IPS-20b (cell line): ENCODE data around the gene TCERG1L.
A peak's percentile ranks its signal among the peaks of the same experiment; 100 is the strongest.

ENCODE experiments used
- H3K27ac ChIP-seq: one replicate; pipeline ENCODE4 v1.5.1; 2013; ENCODE audit warnings: low read length
- H3K27me3 ChIP-seq: 2 replicates; pipeline ENCODE4 v1.6.1; 2013; ENCODE audit warnings: mild to moderate bottlenecking, low read length, inconsistent platforms; ENCODE audit not compliant: insufficient read depth
- H3K36me3 ChIP-seq: 2 replicates; pipeline ENCODE4 v1.6.1; 2013; ENCODE audit warnings: low read depth, mild to moderate bottlenecking, inconsistent platforms, low read length, moderate library complexity; ENCODE audit not compliant: insufficient read depth
- H3K4me1 ChIP-seq: 2 replicates; pipeline ENCODE4 v1.6.1; 2013; ENCODE audit warnings: mild to moderate bottlenecking, control low read depth, inconsistent platforms, low read length, moderate library complexity; ENCODE audit not compliant: insufficient read depth
- H3K4me3 ChIP-seq: 2 replicates; pipeline ENCODE4 v1.5.1; 2013; ENCODE audit warnings: mild to moderate bottlenecking, low read length, inconsistent platforms
- H3K9ac ChIP-seq: 2 replicates; pipeline ENCODE4 v1.6.1; 2013; ENCODE audit warnings: low read depth, mild to moderate bottlenecking, inconsistent platforms, low read length, moderate library complexity
- H3K9me3 ChIP-seq: 2 replicates; pipeline ENCODE4 v1.6.1; 2013; ENCODE audit warnings: mild to moderate bottlenecking, low read depth, low read length, inconsistent platforms; ENCODE audit not compliant: insufficient read depth

Gene TCERG1L, protein sequence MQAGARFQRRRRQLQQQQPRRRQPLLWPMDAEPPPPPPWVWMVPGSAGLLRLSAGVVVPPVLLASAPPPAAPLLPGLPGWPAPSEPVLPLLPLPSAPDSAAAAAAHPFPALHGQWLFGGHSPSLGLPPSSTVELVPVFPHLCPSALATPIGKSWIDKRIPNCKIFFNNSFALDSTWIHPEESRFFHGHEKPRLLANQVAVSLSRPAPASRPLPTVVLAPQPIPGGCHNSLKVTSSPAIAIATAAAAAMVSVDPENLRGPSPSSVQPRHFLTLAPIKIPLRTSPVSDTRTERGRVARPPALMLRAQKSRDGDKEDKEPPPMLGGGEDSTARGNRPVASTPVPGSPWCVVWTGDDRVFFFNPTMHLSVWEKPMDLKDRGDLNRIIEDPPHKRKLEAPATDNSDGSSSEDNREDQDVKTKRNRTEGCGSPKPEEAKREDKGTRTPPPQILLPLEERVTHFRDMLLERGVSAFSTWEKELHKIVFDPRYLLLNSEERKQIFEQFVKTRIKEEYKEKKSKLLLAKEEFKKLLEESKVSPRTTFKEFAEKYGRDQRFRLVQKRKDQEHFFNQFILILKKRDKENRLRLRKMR

DNA sequence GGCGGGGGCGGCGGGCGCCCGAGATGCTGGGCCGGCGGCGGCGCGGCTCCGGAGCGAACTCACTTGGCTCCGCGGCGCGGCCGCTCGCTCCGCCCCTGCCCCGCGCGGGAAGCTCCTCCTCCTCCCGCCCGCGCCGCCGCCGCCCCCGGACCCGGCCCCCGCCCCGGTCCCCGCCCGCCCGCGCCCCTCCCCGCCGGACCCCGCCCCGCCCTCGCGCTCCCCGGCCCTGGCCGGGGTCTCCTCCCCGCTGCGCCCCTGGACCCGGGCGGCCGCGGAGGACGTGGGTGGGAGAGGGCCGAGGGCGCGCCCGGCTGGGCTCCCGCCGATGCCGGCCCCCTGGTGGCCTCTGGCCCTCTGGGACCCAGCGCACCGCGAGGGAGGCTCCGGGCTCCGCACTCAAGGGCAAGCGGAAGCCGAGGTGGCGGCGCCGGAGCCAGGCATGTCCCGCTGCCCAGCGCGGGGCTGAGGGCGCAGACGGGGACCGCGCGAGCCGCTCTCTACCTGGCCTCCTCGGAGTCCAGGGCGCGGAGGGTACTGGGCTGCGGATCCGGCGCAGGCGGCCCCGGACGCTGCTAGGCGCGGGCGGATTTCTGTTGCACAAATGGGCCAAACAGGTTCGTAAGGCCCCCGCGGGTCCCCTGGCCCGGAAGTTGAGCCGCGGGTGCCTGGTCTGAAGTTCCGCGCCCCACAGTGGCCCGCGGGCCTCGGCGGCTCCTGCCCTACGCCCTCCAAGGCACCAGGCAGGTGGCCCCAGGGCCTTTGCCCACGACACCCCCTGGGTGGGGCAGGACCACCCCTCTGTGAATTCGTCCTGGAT, at the start of gene TCERG1L:
TSS of gene TCERG1L (minus strand) at position 61 of the 817 bp plus-strand sequence. CDS start 86 bp downstream, outside the sequence.
- Histone ChIP-seq H3K9ac (peak within 1 kb of the TSS; percentile 37; the same call in 1 of the 2 replicates), H3K27ac (no peak within 1 kb of the TSS), H3K4me1 (peaks cover 6% of the 10 kb centered on the region; the same call in 1 of the 2 replicates), H3K36me3 (peaks cover 9% of the 10 kb centered on the region; the same call in 1 of the 2 replicates), H3K4me3 (peak within 1 kb of the TSS; percentile 72), H3K27me3 (peaks cover 27% of the 10 kb centered on the region), H3K9me3 (no peaks in the 10 kb centered on the region)

DNA sequence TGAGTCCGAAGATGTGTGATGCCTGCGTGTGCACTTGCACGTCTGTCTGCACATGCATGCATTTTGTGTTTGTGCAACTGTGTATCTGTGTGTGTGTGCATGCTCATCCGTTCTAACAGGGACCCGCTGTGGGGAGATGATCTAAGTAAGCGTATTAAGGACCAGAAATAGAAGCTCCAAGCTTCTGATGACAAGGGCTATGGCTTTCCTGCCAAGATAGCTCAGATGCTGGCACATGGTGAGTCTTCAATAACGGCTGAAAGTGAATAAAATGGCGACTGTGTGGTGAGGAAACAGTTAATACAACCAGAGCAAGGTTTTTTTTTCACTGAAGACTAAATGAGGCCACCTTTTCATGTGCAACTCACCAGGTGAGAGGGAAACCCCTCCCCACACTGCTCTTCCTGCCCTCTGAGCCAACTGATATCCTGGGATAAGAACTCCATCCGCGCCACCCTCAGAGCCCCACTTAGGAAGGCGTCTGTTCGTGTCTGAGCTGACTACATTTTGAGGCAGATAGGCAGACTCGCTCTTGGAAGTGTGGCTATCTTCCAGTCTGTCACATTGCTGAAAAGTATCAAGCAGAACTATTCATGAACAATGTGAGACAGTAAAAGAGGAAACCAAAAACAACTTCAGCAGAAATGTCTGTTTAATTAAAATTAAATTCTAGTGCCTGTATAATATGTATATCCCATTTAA, 47.4 kb upstream of the TCERG1L start:
- Histone ChIP-seq H3K36me3 (no peaks in the 10 kb centered on the region), H3K27me3 (no peaks in the 10 kb centered on the region), H3K4me3 (no peak overlapping the region), H3K27ac (no peak overlapping the region), H3K9me3 (no peaks in the 10 kb centered on the region), H3K4me1 (0 out of 2 replicates have a peak, but pooled peaks cover 2% of the 10 kb centered on the region), H3K9ac (no peak overlapping the region)

DNA sequence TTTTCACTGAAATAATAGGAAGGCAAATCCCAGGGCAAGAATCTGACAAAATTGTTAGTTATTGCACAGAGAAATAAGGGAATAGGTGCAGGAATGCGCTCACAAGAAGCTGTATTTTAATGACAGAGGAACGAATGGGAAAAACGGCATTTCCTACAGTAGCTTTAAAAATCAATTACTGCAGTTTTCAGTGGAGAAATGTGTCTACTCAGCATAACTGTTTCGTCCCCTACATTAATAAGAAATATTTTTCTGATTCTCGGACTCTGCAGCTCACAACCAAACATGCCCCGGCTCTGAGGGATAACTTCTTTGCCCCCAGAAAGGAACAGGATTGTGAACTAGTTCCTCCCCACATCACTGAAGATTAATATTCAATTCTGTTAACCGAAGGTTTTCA, 44.9 kb upstream of the TCERG1L start:
- Histone ChIP-seq H3K9me3 (no peaks in the 10 kb centered on the region), H3K36me3 (no peaks in the 10 kb centered on the region), H3K9ac (no peak overlapping the region), H3K4me1 (0 out of 2 replicates have a peak, but pooled peaks cover 2% of the 10 kb centered on the region), H3K4me3 (no peak overlapping the region), H3K27ac (no peak overlapping the region), H3K27me3 (no peaks in the 10 kb centered on the region)

DNA sequence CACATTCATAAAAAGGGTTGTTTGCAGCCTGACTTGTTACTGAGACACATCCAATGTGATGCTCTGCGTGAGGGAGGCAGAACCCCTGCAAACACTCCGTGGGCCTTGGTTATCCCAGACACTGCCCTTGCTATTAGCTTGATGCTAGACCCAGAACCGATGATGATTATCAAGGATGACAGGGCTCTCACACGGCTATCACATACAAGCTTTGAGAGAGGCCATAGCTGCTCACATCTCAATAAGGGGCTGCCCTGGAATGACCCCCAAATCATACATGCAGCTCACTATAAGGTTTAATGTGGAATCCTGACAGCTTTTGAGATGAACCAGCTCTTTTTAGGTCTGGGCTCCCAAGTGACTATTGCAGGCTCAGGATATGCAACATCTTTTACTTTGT, 44.4 kb upstream of the TCERG1L start:
- Histone ChIP-seq H3K36me3 (no peaks in the 10 kb centered on the region), H3K9ac (no peak overlapping the region), H3K27me3 (no peaks in the 10 kb centered on the region), H3K4me1 (peaks cover 2% of the 10 kb centered on the region; the same call in 1 of the 2 replicates), H3K27ac (no peak overlapping the region), H3K9me3 (no peaks in the 10 kb centered on the region), H3K4me3 (no peak overlapping the region)

DNA sequence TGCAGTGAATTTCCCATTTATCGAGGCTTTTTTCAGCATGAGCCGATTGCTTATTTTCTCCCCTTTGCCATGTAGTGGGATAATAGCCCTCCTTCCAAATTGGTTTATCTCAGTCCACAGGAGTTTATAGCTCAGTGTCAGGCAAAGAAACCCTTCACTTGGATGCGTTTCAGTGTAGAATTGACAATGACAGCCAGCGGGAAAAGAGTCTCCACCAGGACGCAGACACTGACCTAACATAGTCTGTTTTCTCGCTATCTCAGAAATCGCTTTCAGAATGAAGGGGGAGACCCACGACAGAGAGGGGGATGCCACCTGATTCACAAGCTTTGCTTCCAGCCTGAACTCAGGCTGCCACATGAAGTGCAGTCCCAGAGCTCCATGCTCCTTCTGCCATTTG, 43.5 kb upstream of the TCERG1L start:
- Histone ChIP-seq H3K9ac (no peak overlapping the region), H3K27me3 (no peaks in the 10 kb centered on the region), H3K9me3 (no peaks in the 10 kb centered on the region)

DNA sequence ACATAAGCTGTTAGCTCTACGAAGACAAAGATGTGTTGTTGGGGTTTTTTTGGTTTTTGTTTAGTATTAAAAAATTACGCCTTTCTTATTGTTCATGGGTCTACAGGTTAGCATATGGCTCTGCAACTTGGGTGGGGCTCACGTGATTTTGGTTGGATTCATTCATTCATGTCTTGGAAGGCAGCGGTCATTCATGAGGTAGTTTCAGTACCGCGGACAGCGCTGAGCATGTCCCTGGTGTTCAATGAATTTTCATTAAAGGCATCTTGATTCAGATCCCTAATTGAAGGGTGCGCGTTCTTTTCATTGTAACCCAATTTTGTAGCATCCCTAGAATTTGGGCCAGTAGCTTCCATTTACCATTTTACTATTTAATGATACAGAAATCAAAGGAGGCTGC, 42.9 kb upstream of the TCERG1L start:
- Histone ChIP-seq H3K27me3 (no peaks in the 10 kb centered on the region), H3K27ac (no peak overlapping the region), H3K9me3 (no peaks in the 10 kb centered on the region), H3K4me3 (no peak overlapping the region), H3K36me3 (no peaks in the 10 kb centered on the region), H3K4me1 (peaks cover 2% of the 10 kb centered on the region; the same call in 1 of the 2 replicates), H3K9ac (no peak overlapping the region)

More for the DNA sequence above, 43.5 kb upstream of the TCERG1L start:
- Histone ChIP-seq H3K4me3 (no peak overlapping the region), H3K4me1 (peaks cover 2% of the 10 kb centered on the region; the same call in 1 of the 2 replicates), H3K27ac (no peak overlapping the region), H3K36me3 (no peaks in the 10 kb centered on the region)

DNA sequence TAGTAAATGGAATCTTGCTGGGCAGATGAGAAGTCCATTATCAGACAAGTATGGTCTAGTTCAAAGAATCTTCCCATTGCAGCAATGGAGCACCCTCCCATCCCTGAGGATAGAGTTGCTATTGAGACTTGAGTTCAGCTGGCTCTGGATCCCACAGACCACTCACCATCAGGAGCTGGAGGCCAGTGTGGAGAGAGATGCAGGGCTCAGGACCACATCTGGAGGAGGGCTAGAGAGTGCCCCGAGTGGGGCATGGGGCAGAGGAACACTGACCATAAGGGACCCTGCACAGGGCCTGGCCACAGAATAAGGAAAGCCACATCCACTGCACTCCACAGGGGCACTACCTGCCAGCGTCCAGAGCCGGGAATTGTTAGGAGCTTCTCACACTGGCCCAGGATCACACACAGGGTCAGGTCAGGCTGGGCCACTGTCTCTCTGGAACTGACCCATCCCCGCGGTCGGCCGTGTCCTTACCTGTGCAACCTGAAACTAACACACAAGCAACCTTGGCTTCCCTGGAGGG, 41.3 kb upstream of the TCERG1L start:
- Histone ChIP-seq H3K9me3 (no peaks in the 10 kb centered on the region), H3K4me1 (no peaks in the 10 kb centered on the region; the same call in 1 of the 2 replicates), H3K27ac (no peak overlapping the region), H3K9ac (no peak overlapping the region), H3K36me3 (no peaks in the 10 kb centered on the region), H3K4me3 (no peak overlapping the region), H3K27me3 (no peaks in the 10 kb centered on the region)

DNA sequence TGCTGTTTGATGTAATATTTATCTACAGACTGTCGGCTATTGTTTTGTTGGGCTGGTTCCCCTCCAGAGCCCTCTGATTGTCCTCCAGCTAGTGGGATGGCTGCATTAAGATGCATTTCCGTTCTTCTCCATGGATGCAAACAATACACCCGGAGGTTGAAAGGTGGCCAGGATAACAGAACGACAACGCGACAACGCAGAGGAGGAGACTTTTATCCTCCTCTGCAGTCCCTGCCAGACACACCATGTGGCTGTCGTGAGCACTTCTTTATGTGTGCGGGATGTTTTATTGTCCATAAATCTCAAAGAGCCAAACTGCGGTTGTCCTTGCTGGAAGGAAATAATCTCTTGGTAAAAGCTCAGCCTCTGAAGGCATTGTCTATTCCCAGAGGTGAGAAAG, 39.1 kb upstream of the TCERG1L start:
- Histone ChIP-seq H3K4me1 (no peaks in the 10 kb centered on the region; the same call in 1 of the 2 replicates), H3K36me3 (no peaks in the 10 kb centered on the region), H3K27me3 (no peaks in the 10 kb centered on the region), H3K9me3 (no peaks in the 10 kb centered on the region), H3K4me3 (no peak overlapping the region; the same call in 1 of the 2 replicates), H3K27ac (no peak overlapping the region), H3K9ac (no peak overlapping the region)

DNA sequence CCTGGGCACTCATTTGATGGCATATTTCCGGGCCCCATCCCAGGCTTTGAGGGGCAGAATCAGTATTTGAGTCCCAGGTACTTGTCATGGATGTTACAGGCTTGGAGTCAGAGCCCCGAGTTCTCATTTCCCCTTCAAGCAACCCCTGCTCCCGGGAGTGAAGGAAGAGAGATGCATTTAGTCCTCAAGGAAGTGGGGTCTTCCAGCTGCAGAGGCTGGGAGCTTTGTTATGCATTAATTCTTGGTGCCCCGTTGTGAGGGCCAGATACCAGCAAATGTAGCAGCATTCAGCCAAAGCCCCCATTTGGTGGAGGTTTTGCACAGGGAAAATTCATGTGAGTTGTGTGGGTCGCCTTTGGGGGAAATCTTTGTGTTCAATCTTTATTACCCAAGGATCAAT, 38.7 kb upstream of the TCERG1L start:
- H3K4me3 ChIP-seq, result no peak overlapping the region; the same call in 1 of the 2 replicates
- no peak overlapping the region for H3K9ac ChIP-seq
- H3K27me3 ChIP-seq, result no peaks in the 10 kb centered on the region
- H3K9me3 ChIP-seq, result no peaks in the 10 kb centered on the region
- no peak overlapping the region for H3K27ac ChIP-seq
- H3K36me3 ChIP-seq, result no peaks in the 10 kb centered on the region
- H3K4me1 ChIP-seq, result no peaks in the 10 kb centered on the region; the same call in 1 of the 2 replicates

DNA sequence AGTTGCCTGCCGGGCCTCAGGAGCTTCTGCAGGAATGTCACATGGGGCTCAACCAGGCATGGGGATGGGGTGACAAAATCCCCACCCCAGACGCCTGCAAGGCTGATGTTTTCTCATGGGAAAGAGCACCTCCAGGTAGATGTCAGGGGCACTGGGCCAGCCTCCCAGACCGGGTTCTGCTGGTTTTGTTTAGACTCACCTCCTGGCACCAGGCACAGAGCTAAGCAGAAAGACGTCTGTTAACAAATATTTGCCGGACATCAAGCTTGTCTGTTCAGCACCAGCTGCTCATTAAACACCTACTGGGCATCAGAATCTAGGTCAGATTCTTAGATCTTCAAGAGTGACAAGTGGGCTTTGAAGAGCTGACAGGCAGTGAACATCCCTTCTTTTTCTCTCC, 34.9 kb upstream of the TCERG1L start:
- H3K4me1 ChIP-seq, result no peaks in the 10 kb centered on the region; the same call in 1 of the 2 replicates
- H3K27ac ChIP-seq, result no peak overlapping the region
- H3K9ac ChIP-seq, result no peak overlapping the region
- H3K36me3 ChIP-seq, result no peaks in the 10 kb centered on the region
- H3K9me3 ChIP-seq, result no peaks in the 10 kb centered on the region
- H3K4me3 ChIP-seq, result no peak overlapping the region
- no peaks in the 10 kb centered on the region for H3K27me3 ChIP-seq

DNA sequence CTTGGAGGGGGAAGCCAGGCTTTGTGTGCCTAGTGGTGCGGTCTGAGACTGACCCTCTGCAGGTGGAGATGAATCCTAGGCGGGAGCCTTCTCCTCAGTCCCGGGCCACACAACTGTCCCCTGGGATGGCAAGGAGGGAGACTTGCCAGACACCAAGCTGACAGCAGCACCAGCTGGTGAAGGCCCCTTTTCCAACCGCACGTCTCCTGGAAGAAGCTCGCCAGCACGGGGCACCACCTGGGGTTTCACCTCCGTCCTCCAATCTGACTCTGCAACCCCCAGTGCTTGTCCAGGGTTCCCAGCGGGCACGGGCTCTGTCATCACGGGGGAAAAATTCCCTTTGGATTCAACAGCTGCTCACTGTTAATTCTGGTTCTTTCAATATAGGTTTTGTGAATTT, 34.2 kb upstream of the TCERG1L start:
- Histone ChIP-seq H3K36me3 (no peaks in the 10 kb centered on the region), H3K9ac (no peak overlapping the region), H3K9me3 (no peaks in the 10 kb centered on the region), H3K27ac (no peak overlapping the region), H3K4me1 (no peaks in the 10 kb centered on the region; the same call in 1 of the 2 replicates), H3K27me3 (no peaks in the 10 kb centered on the region), H3K4me3 (no peak overlapping the region)
